ENCODE measurements around the gene TBC1D7. TPM values are rescaled to one million over a fixed set of nuclear protein-coding genes. Genes with fewer than 3 reads are reported as not detected.

TBC1D7 gene
- total RNA-seq, 1 donor from 2014 or later, result 34.7 TPM

DNA sequence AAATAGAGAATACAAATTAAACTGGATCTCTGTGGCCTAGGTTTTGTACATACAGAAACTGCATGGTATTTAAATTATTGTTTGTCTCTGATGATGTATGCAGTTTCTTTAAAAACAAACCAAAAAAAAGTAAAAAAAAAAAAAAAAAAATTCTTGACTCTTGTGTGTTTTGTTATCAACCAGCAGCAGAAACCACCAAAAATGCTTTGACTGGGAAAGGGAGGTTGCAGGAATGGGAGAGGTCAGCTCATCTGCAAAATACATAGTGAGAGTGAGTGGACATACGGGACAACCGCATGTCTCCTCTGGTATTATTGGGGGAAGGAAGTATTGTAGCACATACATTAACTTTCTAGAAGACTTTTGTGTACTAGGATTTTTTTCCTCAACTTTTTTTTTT is 38.0 kb downstream of the TBC1D7 start:
- peak overlapping the region; percentile 89 for H3K27ac Mint-ChIP-seq
- DNase-seq (ENCODE audit: low spot score, unreplicated experiment), result no peak
- no peak overlapping the region for H3K4me3 Mint-ChIP-seq (ENCODE audit: low read depth)
- peaks cover 8% of the 10 kb centered on the region for H3K4me1 Mint-ChIP-seq (ENCODE audit: low read depth)
- no peaks in the 10 kb centered on the region for H3K27me3 Mint-ChIP-seq
- H3K36me3 Mint-ChIP-seq (ENCODE audit: insufficient read depth), result peaks cover 56% of the 10 kb centered on the region
- H3K9me3 Mint-ChIP-seq (ENCODE audit: low read depth), result peaks cover 13% of the 10 kb centered on the region
- TF ChIP-seq, protein P1, sequence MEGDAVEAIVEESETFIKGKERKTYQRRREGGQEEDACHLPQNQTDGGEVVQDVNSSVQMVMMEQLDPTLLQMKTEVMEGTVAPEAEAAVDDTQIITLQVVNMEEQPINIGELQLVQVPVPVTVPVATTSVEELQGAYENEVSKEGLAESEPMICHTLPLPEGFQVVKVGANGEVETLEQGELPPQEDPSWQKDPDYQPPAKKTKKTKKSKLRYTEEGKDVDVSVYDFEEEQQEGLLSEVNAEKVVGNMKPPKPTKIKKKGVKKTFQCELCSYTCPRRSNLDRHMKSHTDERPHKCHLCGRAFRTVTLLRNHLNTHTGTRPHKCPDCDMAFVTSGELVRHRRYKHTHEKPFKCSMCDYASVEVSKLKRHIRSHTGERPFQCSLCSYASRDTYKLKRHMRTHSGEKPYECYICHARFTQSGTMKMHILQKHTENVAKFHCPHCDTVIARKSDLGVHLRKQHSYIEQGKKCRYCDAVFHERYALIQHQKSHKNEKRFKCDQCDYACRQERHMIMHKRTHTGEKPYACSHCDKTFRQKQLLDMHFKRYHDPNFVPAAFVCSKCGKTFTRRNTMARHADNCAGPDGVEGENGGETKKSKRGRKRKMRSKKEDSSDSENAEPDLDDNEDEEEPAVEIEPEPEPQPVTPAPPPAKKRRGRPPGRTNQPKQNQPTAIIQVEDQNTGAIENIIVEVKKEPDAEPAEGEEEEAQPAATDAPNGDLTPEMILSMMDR (IDR thresholded peaks at IDR 0.05; ENCODE audit: unreplicated experiment), result no peak

DNA sequence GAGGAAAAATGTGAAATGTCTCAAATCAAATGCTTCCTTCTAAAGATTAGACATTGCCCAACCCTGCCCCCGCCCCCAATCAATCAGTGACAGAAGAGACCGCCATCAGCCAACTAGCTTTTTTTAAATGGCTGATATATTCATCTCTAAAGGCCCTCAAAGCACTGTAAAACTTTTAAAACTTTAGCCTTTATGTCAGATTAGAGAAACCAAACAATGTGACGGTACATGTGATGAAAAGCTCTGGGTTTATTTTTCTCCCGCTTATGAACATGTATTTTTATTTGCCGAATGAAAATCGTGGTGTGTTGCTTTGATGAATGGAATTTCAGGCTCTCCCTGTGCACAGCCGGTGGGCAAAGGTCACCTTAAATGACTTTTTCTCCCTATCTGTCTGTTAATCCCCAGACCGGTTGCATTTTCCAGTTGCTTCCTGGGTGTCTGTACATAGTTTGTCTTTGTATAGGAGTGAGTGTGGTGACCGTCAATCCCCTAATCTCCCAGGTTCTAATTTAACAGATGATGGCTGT is 38.5 kb downstream of the TBC1D7 start:
- Mint-ChIP-seq H3K4me3 (ENCODE audit: low read depth) (peak overlapping the region; percentile 53), H3K4me1 (ENCODE audit: low read depth) (peaks cover 8% of the 10 kb centered on the region), H3K36me3 (ENCODE audit: insufficient read depth) (peaks cover 55% of the 10 kb centered on the region), H3K27me3 (no peaks in the 10 kb centered on the region), H3K9me3 (ENCODE audit: low read depth) (peaks cover 13% of the 10 kb centered on the region), H3K27ac (peak overlapping the region; percentile 89)
- no peak for DNase-seq (ENCODE audit: low spot score, unreplicated experiment)
- TF ChIP-seq, protein P1 (IDR thresholded peaks at IDR 0.05; ENCODE audit: unreplicated experiment), result no peak

DNA sequence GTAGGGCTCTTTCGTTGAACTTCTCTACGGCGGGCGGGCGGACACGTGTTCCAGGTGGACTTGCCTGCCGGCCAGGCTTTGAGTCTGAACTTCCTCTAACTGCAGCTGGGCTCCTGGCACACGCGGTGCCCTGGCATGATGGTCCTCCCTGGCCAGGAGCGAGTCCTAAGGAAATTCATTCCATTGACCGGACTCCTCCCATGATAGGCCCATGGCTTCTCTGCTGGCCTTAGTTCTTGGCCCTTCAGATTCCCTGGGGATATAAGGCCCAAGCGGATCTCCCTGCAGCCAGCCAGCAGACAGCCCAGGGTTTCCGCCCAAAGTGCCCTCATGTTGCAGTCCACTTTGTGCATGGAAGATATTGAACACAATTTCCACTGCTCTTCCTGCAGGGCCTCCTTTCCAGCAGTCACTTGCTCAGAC is 39.4 kb downstream of the TBC1D7 start:
- Mint-ChIP-seq H3K27me3 (no peaks in the 10 kb centered on the region), H3K9me3 (ENCODE audit: low read depth) (peaks cover 13% of the 10 kb centered on the region), H3K36me3 (ENCODE audit: insufficient read depth) (peaks cover 49% of the 10 kb centered on the region), H3K4me1 (ENCODE audit: low read depth) (peaks cover 8% of the 10 kb centered on the region), H3K4me3 (ENCODE audit: low read depth) (no peak overlapping the region), H3K27ac (no peak overlapping the region)
- DNase-seq (ENCODE audit: low spot score, unreplicated experiment), result no peak
- TF ChIP-seq, protein P1 (IDR thresholded peaks at IDR 0.05; ENCODE audit: unreplicated experiment), result no peak

DNA sequence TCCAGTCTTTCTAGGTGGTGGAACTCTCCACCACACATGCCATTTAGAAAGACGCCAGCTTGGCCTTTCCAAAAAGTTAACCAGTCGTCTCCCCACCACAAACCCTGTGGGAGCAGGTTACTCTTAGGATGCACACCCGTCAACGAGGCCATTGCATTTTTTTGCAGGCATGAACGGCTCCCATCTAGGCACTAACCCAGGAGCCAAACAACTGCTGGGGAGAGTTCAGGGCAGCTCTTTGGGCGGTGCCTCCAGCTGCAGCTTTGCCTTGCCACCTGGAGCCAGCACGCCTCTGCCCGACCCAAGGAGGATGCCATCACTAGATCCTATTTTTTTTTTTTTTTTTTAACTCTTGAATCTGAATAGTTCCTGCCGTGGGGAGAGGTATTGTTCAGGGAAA is 39.9 kb downstream of the TBC1D7 start:
- no peak overlapping the region for H3K4me3 Mint-ChIP-seq (ENCODE audit: low read depth)
- H3K4me1 Mint-ChIP-seq (ENCODE audit: low read depth), result peaks cover 8% of the 10 kb centered on the region
- H3K36me3 Mint-ChIP-seq (ENCODE audit: insufficient read depth), result peaks cover 47% of the 10 kb centered on the region
- H3K27me3 Mint-ChIP-seq, result no peaks in the 10 kb centered on the region
- H3K9me3 Mint-ChIP-seq (ENCODE audit: low read depth), result peaks cover 13% of the 10 kb centered on the region
- TF ChIP-seq, protein P1 (IDR thresholded peaks at IDR 0.05; ENCODE audit: unreplicated experiment), result no peak
- H3K27ac Mint-ChIP-seq, result no peak overlapping the region
- no peak for DNase-seq (ENCODE audit: low spot score, unreplicated experiment)

DNA sequence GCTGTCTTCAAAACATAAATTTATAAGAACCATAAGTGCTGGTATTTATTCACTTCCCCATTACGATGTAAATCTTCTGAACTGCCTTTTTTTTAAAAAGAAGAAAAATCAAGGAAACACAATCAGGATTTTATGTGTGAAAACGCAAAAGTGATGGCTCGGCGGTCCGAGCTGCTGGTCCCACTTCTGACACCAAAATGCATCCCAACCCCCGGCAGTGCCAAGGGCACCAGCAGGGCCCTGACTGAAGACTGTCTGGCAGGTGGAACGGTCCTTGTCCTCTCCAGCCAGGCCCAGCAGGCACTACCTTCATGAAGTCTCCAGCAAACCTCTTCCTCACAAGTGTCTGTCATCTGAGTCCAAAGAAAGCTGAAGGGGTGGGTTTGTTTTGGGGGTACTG is 41.2 kb downstream of the TBC1D7 start:
- Mint-ChIP-seq H3K9me3 (ENCODE audit: low read depth) (peaks cover 13% of the 10 kb centered on the region), H3K36me3 (ENCODE audit: insufficient read depth) (peaks cover 43% of the 10 kb centered on the region), H3K4me3 (ENCODE audit: low read depth) (no peak overlapping the region), H3K27ac (no peak overlapping the region), H3K4me1 (ENCODE audit: low read depth) (peaks cover 8% of the 10 kb centered on the region), H3K27me3 (no peaks in the 10 kb centered on the region)
- TF ChIP-seq, protein P1 (IDR thresholded peaks at IDR 0.05; ENCODE audit: unreplicated experiment), result no peak
- DNase-seq (ENCODE audit: low spot score, unreplicated experiment), result no peak

All from progenitor cell of endocrine pancreas (in vitro differentiated cells).